ENCODE data around the gene KCTD11. TPM values are rescaled to one million over a fixed set of nuclear protein-coding genes. Genes with fewer than 3 reads are reported as not detected.

The KCTD11 gene
- polyA plus RNA-seq, 1 donor (not counting 4 experiments of a cell fraction or from before 2014, with no cell fraction given) = 18.5 TPM

DNA sequence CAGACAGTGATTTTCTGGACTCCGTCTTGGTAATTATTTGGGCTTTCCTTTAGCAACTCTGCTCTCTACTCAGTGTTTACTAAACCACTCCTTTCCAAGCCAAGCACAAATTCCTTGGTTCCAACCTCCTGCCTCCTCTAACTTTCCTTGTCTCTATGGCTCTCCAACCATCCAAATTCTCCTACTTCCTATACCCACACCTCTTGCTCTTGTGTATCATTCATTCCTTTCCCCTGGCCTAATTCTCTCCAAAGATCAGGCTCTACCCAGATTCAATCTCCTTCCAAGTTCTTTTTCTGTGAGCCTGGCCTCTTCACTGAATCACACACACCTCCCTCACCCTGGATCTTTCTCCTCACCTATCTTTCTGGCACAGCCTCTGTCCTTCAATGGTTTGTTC, 24.0 kb upstream of the KCTD11 start:
- FAIRE-seq = no peak
- H3K27ac ChIP-seq (ENCODE audit: control insufficient read depth, insufficient read depth, low read length) = no peak overlapping the region
- no peaks in the 10 kb centered on the region for H3K27me3 ChIP-seq (ENCODE audit: control insufficient read depth, extremely low read depth, insufficient read depth, low read length)
- peaks cover 17% of the 10 kb centered on the region for H3K79me2 ChIP-seq (ENCODE audit: control insufficient read depth, insufficient read depth, low read length)
- no peak for TF ChIP-seq EZH2 (IDR thresholded peaks at IDR 0.05; ENCODE audit: low read length)
- no peak for TF ChIP-seq CTCF (optimal IDR thresholded peaks at IDR 0.05 in 1 of 3, IDR thresholded peaks at IDR 0.05 in 1 of 3, conservative IDR thresholded peaks at IDR 0.05 in 1 of 3; ENCODE audit: extremely low read depth in 1 of 3, insufficient read depth in 2 of 3, low read length in 3 of 3)
- H3K4me2 ChIP-seq (ENCODE audit: control insufficient read depth, extremely low read depth, insufficient read depth, low read depth, low read length) = peak overlapping the region; percentile 91
- dilution Hi-C loops (cut with MboI; ENCODE audit: extremely low pct_ligation_motif_present, low sequenced_read_pairs) = no loop called here
- H3K36me3 ChIP-seq (ENCODE audit: control insufficient read depth in 2 of 2, extremely low read depth in 1 of 2, insufficient read depth in 2 of 2, low read length in 2 of 2) = peaks cover 25 to 36% of the 10 kb centered on the region in 2 experiments
- H3K9me1 ChIP-seq (ENCODE audit: control insufficient read depth, extremely low read depth, insufficient read depth, low read length) = peaks cover 2% of the 10 kb centered on the region
- H3K4me3 ChIP-seq (ENCODE audit: control insufficient read depth in 2 of 3, extremely low read depth in 1 of 3, insufficient read depth in 2 of 3, low read depth in 1 of 3, low read length in 3 of 3) = peak overlapping the region; percentile 85 to 95 (median 90)
- H2AFZ ChIP-seq (ENCODE audit: control insufficient read depth, low read length) = no peak overlapping the region
- DNase-seq (ENCODE audit: low read depth, low spot score) = no peak
- H3K9ac ChIP-seq (ENCODE audit: control insufficient read depth, extremely low read depth, insufficient read depth, low read length) = peak overlapping the region; percentile 91
- no peaks in the 10 kb centered on the region for H3K9me3 ChIP-seq (ENCODE audit: control insufficient read depth, low read depth, low read length)
- peaks cover 8% of the 10 kb centered on the region for H3K4me1 ChIP-seq (ENCODE audit: control insufficient read depth, extremely low read depth, insufficient read depth, low read length)
- no peaks in the 10 kb centered on the region for H4K20me1 ChIP-seq (ENCODE audit: control insufficient read depth, extremely low read depth, insufficient read depth, low read length)

DNA sequence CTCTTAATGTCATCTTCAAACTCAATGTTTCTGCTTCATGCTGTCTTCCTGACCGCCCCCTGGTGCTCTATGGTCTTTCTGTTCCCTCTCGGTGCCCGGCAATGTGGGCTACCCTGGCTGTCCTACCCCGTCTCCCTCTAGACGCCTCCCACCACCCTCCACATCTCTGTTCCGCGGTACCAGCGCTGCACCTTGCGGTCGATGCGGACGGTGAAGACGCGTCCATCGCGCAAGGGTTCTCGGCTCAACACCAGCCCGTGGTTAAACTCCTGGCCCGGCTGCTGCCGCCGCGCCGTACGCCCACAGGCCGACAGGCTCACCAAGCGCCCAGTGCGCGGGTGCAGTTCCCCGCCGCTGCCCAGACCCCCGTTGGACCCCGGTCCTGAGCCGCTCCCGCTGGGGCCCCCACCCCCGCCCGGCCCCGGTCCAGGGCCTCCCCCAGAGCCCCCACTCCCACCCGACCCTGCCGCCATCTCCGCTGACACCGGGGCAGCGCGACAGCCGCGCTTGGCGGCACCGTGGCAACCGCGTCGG, 23.1 kb upstream of the KCTD11 start, which contains the start of gene NEURL4:
TSS of gene NEURL4 (minus strand) at position 496 of the 534 bp plus-strand sequence. CDS start at position 473, 23 bp downstream.
- Histone ChIP-seq H3K36me3 (ENCODE audit: control insufficient read depth in 2 of 2, extremely low read depth in 1 of 2, insufficient read depth in 2 of 2, low read length in 2 of 2) (peaks cover 19 to 27% of the 10 kb centered on the region in 2 experiments), H3K9ac (ENCODE audit: control insufficient read depth, extremely low read depth, insufficient read depth, low read length) (peak within 1 kb of the TSS; percentile 91), H3K9me3 (ENCODE audit: control insufficient read depth, low read depth, low read length) (no peaks in the 10 kb centered on the region), H2AFZ (ENCODE audit: control insufficient read depth, low read length) (peak within 1 kb of the TSS; percentile 97), H3K4me1 (ENCODE audit: control insufficient read depth, extremely low read depth, insufficient read depth, low read length) (peaks cover 8% of the 10 kb centered on the region), H3K9me1 (ENCODE audit: control insufficient read depth, extremely low read depth, insufficient read depth, low read length) (peaks cover 2% of the 10 kb centered on the region), H3K79me2 (ENCODE audit: control insufficient read depth, insufficient read depth, low read length) (peaks cover 17% of the 10 kb centered on the region), H3K27ac (ENCODE audit: control insufficient read depth, insufficient read depth, low read length) (peak within 1 kb of the TSS; percentile 90), H3K4me2 (ENCODE audit: control insufficient read depth, extremely low read depth, insufficient read depth, low read depth, low read length) (peak within 1 kb of the TSS; percentile 99), H3K4me3 (ENCODE audit: control insufficient read depth in 2 of 3, extremely low read depth in 1 of 3, insufficient read depth in 2 of 3, low read depth in 1 of 3, low read length in 3 of 3) (peak within 1 kb of the TSS; percentile 87 to 95 (median 90)), H4K20me1 (ENCODE audit: control insufficient read depth, extremely low read depth, insufficient read depth, low read length) (no peaks in the 10 kb centered on the region), H3K27me3 (ENCODE audit: control insufficient read depth, extremely low read depth, insufficient read depth, low read length) (no peaks in the 10 kb centered on the region)
- DNase-seq (ENCODE audit: low read depth, low spot score) = no peak
- dilution Hi-C loops (cut with MboI; ENCODE audit: extremely low pct_ligation_motif_present, low sequenced_read_pairs) = no loop called here
- no peak for FAIRE-seq
- TF ChIP-seq CTCF (optimal IDR thresholded peaks at IDR 0.05 in 1 of 3, IDR thresholded peaks at IDR 0.05 in 1 of 3, conservative IDR thresholded peaks at IDR 0.05 in 1 of 3; ENCODE audit: extremely low read depth in 1 of 3, insufficient read depth in 2 of 3, low read length in 3 of 3) = peak in 1 of 3 experiments; percentile 6
- TF ChIP-seq EZH2 (IDR thresholded peaks at IDR 0.05; ENCODE audit: low read length) = no peak

Data from keratinocyte (primary cell).